Left hindlimb (tissue), 1 donor: Measurements from ENCODE around the gene RGS9.
"Not testable (repeated sequence)": the region's sequence is repeated elsewhere in the genome, so short reads cannot be mapped to it uniquely, and the experiment has no call there.

ENCODE experiments used
- DNase-seq: peaks from one replicate; pipeline ENCODE4 v3.0.0-alpha.2; 2018

Gene RGS9

GRCh38 chr17:65158041-65158440 is 20.9 kb downstream of the RGS9 start:
- no peak for DNase-seq

- no peak for DNase-seq
These were observed 21.5 kb downstream of the RGS9 start for GRCh38 chr17:65158622-65159021.

GRCh38 chr17:65160516-65160915 is 23.3 kb downstream of the RGS9 start:
- DNase-seq = no peak

- no peak for DNase-seq
These were observed 26.9 kb downstream of the RGS9 start for GRCh38 chr17:65163990-65164495.

GRCh38 chr17:65166787-65167186 is 29.6 kb downstream of the RGS9 start:
- no peak for DNase-seq

GRCh38 chr17:65167566-65167965 is 30.4 kb downstream of the RGS9 start:
- no peak for DNase-seq

- DNase-seq = no peak
These were observed 32.5 kb downstream of the RGS9 start for GRCh38 chr17:65169691-65170090.

- no peak for DNase-seq
These were observed 33.7 kb downstream of the RGS9 start for GRCh38 chr17:65170839-65171238.

- no peak for DNase-seq
These were observed 34.6 kb downstream of the RGS9 start for GRCh38 chr17:65171752-65172151.

- no peak for DNase-seq
These were observed 35.4 kb downstream of the RGS9 start for GRCh38 chr17:65172496-65173136.

GRCh38 chr17:65173284-65173793 is 36.2 kb downstream of the RGS9 start:
- no peak for DNase-seq

- DNase-seq = no peak
These were observed 37.0 kb downstream of the RGS9 start for GRCh38 chr17:65173976-65174683.

- DNase-seq = no peak
These were observed 37.8 kb downstream of the RGS9 start for GRCh38 chr17:65174974-65175373.

- no peak for DNase-seq
These were observed 38.8 kb downstream of the RGS9 start for GRCh38 chr17:65175952-65176351.

- DNase-seq = no peak
These were observed 39.7 kb downstream of the RGS9 start for GRCh38 chr17:65176646-65177409.

- DNase-seq = no peak
These were observed 40.7 kb downstream of the RGS9 start for GRCh38 chr17:65177901-65178300.

GRCh38 chr17:65180276-65180675 is 43.1 kb downstream of the RGS9 start:
- not testable (repeated sequence) for DNase-seq

- not testable (repeated sequence) for DNase-seq
These were observed 43.6 kb downstream of the RGS9 start for GRCh38 chr17:65180752-65181236.

- DNase-seq = no peak
These were observed 44.3 kb downstream of the RGS9 start for GRCh38 chr17:65181237-65182061.

GRCh38 chr17:65182233-65182632 is 45.1 kb downstream of the RGS9 start:
- no peak for DNase-seq

GRCh38 chr17:65183736-65184135 is 46.6 kb downstream of the RGS9 start:
- no peak for DNase-seq

GRCh38 chr17:65184235-65184959 is 47.2 kb downstream of the RGS9 start:
- DNase-seq = no peak
